ENCODE results near the gene CLSTN2. TPM values are rescaled to one million over a fixed set of nuclear protein-coding genes. Genes with fewer than 3 reads are reported as not detected.

Gene CLSTN2
- total and polyA plus RNA-seq, 2 of the 4 experiments (the other 2 are of a cell fraction): under 0.01 to 0.07 TPM

DNA sequence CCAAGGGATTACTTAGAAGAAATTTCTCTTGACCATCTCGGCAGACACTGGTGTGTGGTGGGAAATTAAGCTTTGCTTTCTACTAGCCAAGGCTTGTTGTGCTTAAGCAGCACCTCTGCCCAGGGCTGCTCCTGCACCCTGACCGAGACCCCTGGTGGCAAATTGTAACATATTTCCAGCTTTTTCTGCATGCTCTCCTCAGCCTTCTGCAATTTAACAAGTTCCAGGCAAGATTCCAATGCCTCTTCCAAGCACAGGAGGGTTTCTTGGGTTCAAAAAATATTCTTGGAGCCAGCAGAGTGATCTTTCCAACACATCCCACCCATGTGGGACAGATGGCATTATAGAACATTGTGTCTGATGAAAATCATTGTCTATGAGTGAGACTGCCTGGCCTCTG lies 210.5 kb downstream of the CLSTN2 start:
- no peak overlapping the region for H2AK9ac ChIP-seq (replicated peaks; ENCODE audit: low read depth, low read length, poor library complexity)
- dilution Hi-C loops (cut with HindIII; ENCODE audit: low sequenced_read_pairs, unreplicated experiment) (no loop called here), intact Hi-C loops (cut with micrococcal nuclease) (no loop called here), in situ Hi-C loops (cut with MboI; ENCODE audit: low sequenced_read_pairs) (no loop called here)
- DNase-seq (no peak), ATAC-seq (ENCODE audit: low read depth) (no peak)
- H3K4me1 ChIP-seq (ENCODE audit: control insufficient read depth, insufficient read depth, low read length): no peaks in the 10 kb centered on the region
- no peak overlapping the region for H2BK120ac ChIP-seq (ENCODE audit: low read depth, low read length)
- no peaks in the 10 kb centered on the region for H3K27me3 ChIP-seq (ENCODE audit: control insufficient read depth, insufficient read depth, low read length)
- H4K91ac ChIP-seq (ENCODE audit: insufficient read depth, low read depth, low read length): no peak overlapping the region
- H2BK5ac ChIP-seq (ENCODE audit: low read depth, low read length, poor library complexity, severe bottlenecking): no peak overlapping the region
- H3K4me2 ChIP-seq (ENCODE audit: low read depth, low read length): no peak overlapping the region
- no peak overlapping the region for H3K56ac ChIP-seq (ENCODE audit: extremely low read depth, insufficient read depth, low read length)
- H3K27ac ChIP-seq (ENCODE audit: insufficient read depth, low read length): no peak overlapping the region
- H2AK5ac ChIP-seq (ENCODE audit: low read depth, low read length): no peak overlapping the region
- H4K5ac ChIP-seq (ENCODE audit: low read depth, low read length): no peak overlapping the region
- H3K9ac ChIP-seq (ENCODE audit: low read depth, low read length): no peak overlapping the region
- no peak overlapping the region for H3K4ac ChIP-seq (ENCODE audit: low read depth, low read length)
- no peak overlapping the region for H2AFZ ChIP-seq (replicated peaks; ENCODE audit: low read length, poor library complexity)
- no peak overlapping the region for H4K8ac ChIP-seq (ENCODE audit: low read depth in 2 of 2, low read length in 2 of 2)
- no peak overlapping the region for H2BK15ac ChIP-seq (ENCODE audit: low read depth, low read length)
- H3K18ac ChIP-seq (ENCODE audit: low read depth, low read length): no peak overlapping the region
- no peak overlapping the region for H3K4me3 ChIP-seq (ENCODE audit: insufficient read depth, low read depth, low read length)
- H3K36me3 ChIP-seq (ENCODE audit: control insufficient read depth, insufficient read depth, low read length): no peaks in the 10 kb centered on the region
- BruUV-seq (replicated peaks): no TSS peak
- TF ChIP-seq RFX5 (IDR thresholded peaks at IDR 0.05; ENCODE audit: low read depth, low read length): no peak
- TF ChIP-seq BHLHE40 (IDR thresholded peaks at IDR 0.05; ENCODE audit: low read depth, low read length): no peak
- TF ChIP-seq, protein P1, sequence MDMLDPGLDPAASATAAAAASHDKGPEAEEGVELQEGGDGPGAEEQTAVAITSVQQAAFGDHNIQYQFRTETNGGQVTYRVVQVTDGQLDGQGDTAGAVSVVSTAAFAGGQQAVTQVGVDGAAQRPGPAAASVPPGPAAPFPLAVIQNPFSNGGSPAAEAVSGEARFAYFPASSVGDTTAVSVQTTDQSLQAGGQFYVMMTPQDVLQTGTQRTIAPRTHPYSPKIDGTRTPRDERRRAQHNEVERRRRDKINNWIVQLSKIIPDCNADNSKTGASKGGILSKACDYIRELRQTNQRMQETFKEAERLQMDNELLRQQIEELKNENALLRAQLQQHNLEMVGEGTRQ (IDR thresholded peaks at IDR 0.05; ENCODE audit: low read depth, low read length): no peak
- TF ChIP-seq POLR2A (IDR thresholded peaks at IDR 0.05; ENCODE audit: low read depth, low read length): no peak
- no peak for TF ChIP-seq MAFK (IDR thresholded peaks at IDR 0.05; ENCODE audit: low read depth, low read length)
- no peak for TF ChIP-seq NFE2L2 (IDR thresholded peaks at IDR 0.05; ENCODE audit: low read depth, low read length)
- no peak for TF ChIP-seq CHD1 (IDR thresholded peaks at IDR 0.05; ENCODE audit: low read depth, low read length)
- TF ChIP-seq, protein P2, sequence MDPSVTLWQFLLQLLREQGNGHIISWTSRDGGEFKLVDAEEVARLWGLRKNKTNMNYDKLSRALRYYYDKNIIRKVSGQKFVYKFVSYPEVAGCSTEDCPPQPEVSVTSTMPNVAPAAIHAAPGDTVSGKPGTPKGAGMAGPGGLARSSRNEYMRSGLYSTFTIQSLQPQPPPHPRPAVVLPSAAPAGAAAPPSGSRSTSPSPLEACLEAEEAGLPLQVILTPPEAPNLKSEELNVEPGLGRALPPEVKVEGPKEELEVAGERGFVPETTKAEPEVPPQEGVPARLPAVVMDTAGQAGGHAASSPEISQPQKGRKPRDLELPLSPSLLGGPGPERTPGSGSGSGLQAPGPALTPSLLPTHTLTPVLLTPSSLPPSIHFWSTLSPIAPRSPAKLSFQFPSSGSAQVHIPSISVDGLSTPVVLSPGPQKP (IDR thresholded peaks at IDR 0.05; ENCODE audit: borderline replicate concordance, low read depth, low read length): no peak
- TF ChIP-seq SMC3 (IDR thresholded peaks at IDR 0.05; ENCODE audit: low read depth, low read length): no peak
- no peaks in the 10 kb centered on the region for H4K20me1 ChIP-seq (ENCODE audit: insufficient read depth, low read length)
- ChIA-PET CTCF (no interaction called here), POLR2A (ENCODE audit: unreplicated experiment) (no interaction called here)
- no peak overlapping the region for H3K23ac ChIP-seq (ENCODE audit: low read depth, low read length)
- no CpG with 5 or more reads among the region's 2 CpGs for WGBS, 2 experiments (ENCODE audit: extremely low coverage in 2 of 2, insufficient read length in 1 of 2)
- H3K79me1 ChIP-seq (ENCODE audit: low read depth in 1 of 2, low read length in 2 of 2): no peaks in the 10 kb centered on the region
- H3K9me3 ChIP-seq (ENCODE audit: control insufficient read depth, insufficient read depth, low read length): no peaks in the 10 kb centered on the region; the same call in 1 of the 2 replicates
- no peak overlapping the region for H3K14ac ChIP-seq (replicated peaks; ENCODE audit: low read depth, low read length)
- no peak overlapping the region for H2BK20ac ChIP-seq (ENCODE audit: low read depth, low read length)
- H3K9me1 ChIP-seq (ENCODE audit: insufficient read depth, low read length): no peaks in the 10 kb centered on the region

Measured in IMR-90 (cell line).